Activated naive CD8-positive, alpha-beta T cell treated with anti-CD3 and anti-CD28 coated beads for 36 hours (primary cell): ENCODE data around the gene DCTN2. TPM values are rescaled to one million over a fixed set of nuclear protein-coding genes. Genes with fewer than 3 reads are reported as not detected.
"Not testable (repeated sequence)": the region's sequence is repeated elsewhere in the genome, so short reads cannot be mapped to it uniquely, and the experiment has no call there.

ENCODE experiments used
- DNase-seq: peaks from one replicate; pipeline ENCODE4 v3.0.0; 2021
- H3K27ac Mint-ChIP-seq: one replicate; pipeline ENCODE4 v1.8.0; 2022; ENCODE audit warnings: mild to moderate bottlenecking, moderate library complexity, mixed read lengths
- H3K27me3 Mint-ChIP-seq: one replicate; pipeline ENCODE4 v1.8.0; 2022; ENCODE audit warnings: mild to moderate bottlenecking, mixed read lengths
- H3K36me3 Mint-ChIP-seq: one replicate; pipeline ENCODE4 v1.8.0; 2021; ENCODE audit warnings: mild to moderate bottlenecking, mixed read lengths
- H3K4me1 Mint-ChIP-seq: one replicate; pipeline ENCODE4 v1.8.0; 2021; ENCODE audit warnings: mixed read lengths
- H3K4me3 Mint-ChIP-seq: one replicate; pipeline ENCODE4 v1.8.0; 2022; ENCODE audit warnings: mild to moderate bottlenecking, moderate library complexity, mixed read lengths
- H3K9me3 Mint-ChIP-seq: one replicate; pipeline ENCODE4 v1.8.0; 2022; ENCODE audit warnings: mixed read lengths
- total RNA-seq, 2 experiments: library from RNA; stranded (reverse); gene quantifications; one replicate each; pipeline ENCODE4 v1.2.3, GENCODE V29; 2021

The DCTN2 gene
- total RNA-seq, 2 experiments from 2014 or later: 73.6 to 81.3 TPM

GRCh38 chr12:57519796-57520052 is 27.3 kb downstream of the DCTN2 start:
- Mint-ChIP-seq H3K4me3 (peak overlapping the region; percentile 98), H3K27ac (peak overlapping the region; percentile 99), H3K27me3 (peaks cover 4% of the 10 kb centered on the region), H3K36me3 (peaks cover 45% of the 10 kb centered on the region), H3K9me3 (no peaks in the 10 kb centered on the region), H3K4me1 (peaks cover 67% of the 10 kb centered on the region)
- peak; percentile 34 for DNase-seq

GRCh38 chr12:57518920-57519795 is 27.8 kb downstream of the DCTN2 start:
- peak; percentile 17 for DNase-seq

DNA sequence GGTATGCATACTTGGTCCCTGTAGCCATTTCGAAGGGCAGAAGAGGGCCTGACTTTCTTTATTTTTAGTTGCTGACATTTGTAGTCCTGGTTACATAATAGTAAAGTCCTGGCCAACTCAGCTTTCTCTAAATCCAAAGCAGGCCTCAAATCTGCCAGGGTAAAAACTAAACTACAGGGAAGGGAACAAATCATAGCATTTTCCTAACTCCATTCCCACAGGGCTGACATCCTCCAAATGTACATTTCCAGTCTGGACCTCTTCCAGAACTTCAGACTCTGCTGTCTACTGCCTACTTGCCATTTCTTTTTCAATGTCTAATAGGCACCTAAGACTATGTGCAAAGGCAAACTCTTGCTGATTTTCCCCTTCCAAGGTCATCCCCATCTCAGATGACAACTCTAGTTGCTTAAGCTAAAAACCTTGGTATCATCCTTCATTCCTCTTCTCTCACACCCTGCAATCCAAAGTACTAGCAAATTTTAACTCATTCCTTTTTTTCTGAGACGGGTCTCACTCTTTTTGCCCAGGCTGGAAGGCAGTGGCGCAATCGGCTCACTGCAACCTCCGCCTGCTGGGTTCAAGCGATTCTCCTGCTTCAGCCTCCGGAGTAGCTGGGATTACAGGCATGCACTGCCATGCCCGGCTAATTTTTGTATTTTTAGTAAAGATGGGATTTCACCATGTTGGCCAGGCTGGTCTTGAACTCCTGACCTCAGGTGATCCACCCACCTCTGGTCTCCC is 28.6 kb downstream of the DCTN2 start:
- Mint-ChIP-seq H3K36me3 (peaks cover 48% of the 10 kb centered on the region), H3K9me3 (no peaks in the 10 kb centered on the region), H3K27ac (peak overlapping the region; percentile 99), H3K4me1 (peaks cover 53% of the 10 kb centered on the region), H3K27me3 (peaks cover 4% of the 10 kb centered on the region), H3K4me3 (peak overlapping the region; percentile 98)
- no peak for DNase-seq

More at GRCh38 chr12:57518920-57519795, 27.8 kb downstream of the DCTN2 start:
- peak overlapping the region; percentile 98 for H3K4me3 Mint-ChIP-seq
- peaks cover 4% of the 10 kb centered on the region for H3K27me3 Mint-ChIP-seq
- H3K36me3 Mint-ChIP-seq: peaks cover 45% of the 10 kb centered on the region
- no peaks in the 10 kb centered on the region for H3K9me3 Mint-ChIP-seq
- H3K27ac Mint-ChIP-seq: peak overlapping the region; percentile 99
- peaks cover 61% of the 10 kb centered on the region for H3K4me1 Mint-ChIP-seq

DNA sequence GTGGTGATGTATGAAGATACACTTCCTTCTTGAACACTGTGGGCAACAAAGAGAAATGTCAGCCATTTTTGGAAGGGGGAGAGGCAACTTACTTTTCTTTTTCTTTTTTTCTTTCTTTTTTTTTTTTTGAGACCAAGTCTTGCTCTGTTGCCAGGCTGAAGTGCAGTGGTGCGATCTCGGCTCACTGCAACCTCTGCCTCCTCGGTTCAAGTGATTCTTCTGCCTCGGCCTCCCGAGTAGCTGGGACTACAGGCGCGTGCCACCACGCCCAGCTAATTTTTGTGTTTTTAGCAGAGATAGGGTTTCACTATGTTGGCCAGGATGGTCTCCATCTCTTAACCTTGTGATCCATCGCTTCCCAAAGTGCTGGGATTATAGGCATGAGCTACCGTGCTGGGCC is 29.3 kb downstream of the DCTN2 start:
- Mint-ChIP-seq H3K27ac (peak overlapping the region; percentile 99), H3K4me1 (peaks cover 53% of the 10 kb centered on the region), H3K36me3 (peaks cover 54% of the 10 kb centered on the region), H3K4me3 (peak overlapping the region; percentile 98)
- not testable (repeated sequence) for H3K27me3 Mint-ChIP-seq, H3K9me3 Mint-ChIP-seq, DNase-seq

DNA sequence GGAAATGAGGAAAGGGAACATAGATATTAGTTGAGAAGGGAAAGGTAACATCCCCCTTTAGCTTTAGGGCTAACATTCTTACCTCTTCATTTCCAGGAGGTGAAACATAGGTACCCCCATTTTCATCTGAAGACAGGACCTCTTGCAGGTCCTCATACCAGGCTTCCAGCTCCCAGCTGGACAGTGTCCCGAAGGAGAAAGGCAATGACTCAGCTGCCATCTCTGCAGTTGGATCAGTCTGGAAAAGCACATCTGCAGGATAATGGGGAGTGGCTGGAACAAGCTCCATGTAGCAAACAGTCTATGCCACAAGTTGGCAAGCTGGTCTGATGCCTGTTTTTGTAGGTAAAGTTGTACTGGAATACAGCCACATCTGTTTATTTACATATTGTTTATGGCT is 29.8 kb downstream of the DCTN2 start:
- peaks cover 2% of the 10 kb centered on the region for H3K27me3 Mint-ChIP-seq
- H3K9me3 Mint-ChIP-seq: no peaks in the 10 kb centered on the region
- peak overlapping the region; percentile 50 for H3K4me3 Mint-ChIP-seq
- peaks cover 58% of the 10 kb centered on the region for H3K36me3 Mint-ChIP-seq
- H3K4me1 Mint-ChIP-seq: peaks cover 52% of the 10 kb centered on the region
- DNase-seq: no peak
- H3K27ac Mint-ChIP-seq: peak overlapping the region; percentile 73

DNA sequence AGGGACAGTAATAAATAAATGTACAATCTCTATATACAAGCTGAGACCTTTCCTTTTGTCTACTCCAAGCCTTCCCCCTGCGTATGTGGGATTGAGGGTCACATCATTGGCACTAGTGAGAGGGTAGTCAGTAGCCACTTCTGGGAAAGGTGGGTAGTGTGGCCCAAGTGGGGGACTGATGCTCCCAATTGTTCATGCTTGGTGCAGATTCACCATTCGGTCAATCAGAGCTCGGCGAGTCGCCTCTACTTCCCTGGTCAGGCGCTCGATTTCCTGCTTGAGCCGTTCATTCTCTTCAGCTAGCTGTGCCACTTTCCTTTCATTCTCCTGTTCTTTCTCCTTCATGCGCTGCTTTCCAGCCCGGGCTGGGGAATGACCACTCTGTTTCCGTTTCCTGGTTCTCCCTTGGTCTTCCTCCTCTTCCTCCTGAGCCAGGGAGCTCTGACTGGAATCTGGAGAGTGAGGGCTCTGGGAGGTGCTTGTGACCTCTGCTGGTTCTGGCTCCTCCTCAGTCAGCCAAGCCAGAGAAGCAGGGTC is 30.3 kb downstream of the DCTN2 start:
- peaks cover 58% of the 10 kb centered on the region for H3K36me3 Mint-ChIP-seq
- no peaks in the 10 kb centered on the region for H3K9me3 Mint-ChIP-seq
- DNase-seq: no peak
- peak overlapping the region; percentile 73 for H3K27ac Mint-ChIP-seq
- no peaks in the 10 kb centered on the region for H3K27me3 Mint-ChIP-seq
- H3K4me3 Mint-ChIP-seq: no peak overlapping the region
- peaks cover 51% of the 10 kb centered on the region for H3K4me1 Mint-ChIP-seq

DNA sequence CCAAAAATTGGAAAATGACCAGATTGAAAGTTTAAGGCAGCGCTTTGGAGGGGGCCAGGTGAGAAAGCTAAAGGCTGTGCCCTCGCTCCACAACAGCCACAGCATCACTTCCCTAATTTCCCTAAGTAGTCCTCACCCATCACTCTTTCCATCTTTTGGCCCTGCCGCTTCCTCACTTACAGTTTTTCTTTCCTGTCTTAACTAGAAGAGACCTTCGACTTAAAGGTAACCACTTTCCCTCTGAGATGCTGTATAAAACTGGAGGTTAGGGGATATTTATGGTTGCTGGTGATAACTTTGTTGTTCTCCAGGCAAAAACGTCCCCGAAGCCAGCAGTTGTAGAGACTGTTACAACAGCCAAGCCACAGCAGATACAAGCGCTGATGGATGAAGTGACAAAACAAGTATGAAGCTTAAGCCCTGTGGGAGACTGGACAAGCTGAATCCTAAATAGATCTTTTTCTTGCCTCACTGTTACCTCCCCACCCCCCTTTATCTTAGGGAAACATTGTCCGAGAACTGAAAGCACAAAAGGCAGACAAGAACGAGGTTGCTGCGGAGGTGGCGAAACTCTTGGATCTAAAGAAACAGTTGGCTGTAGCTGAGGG is 31.0 kb downstream of the DCTN2 start:
- peaks cover 60% of the 10 kb centered on the region for H3K36me3 Mint-ChIP-seq
- H3K9me3 Mint-ChIP-seq: no peaks in the 10 kb centered on the region
- no peak for DNase-seq
- H3K4me1 Mint-ChIP-seq: peaks cover 45% of the 10 kb centered on the region
- peak overlapping the region; percentile 56 for H3K27ac Mint-ChIP-seq
- H3K4me3 Mint-ChIP-seq: no peak overlapping the region
- no peaks in the 10 kb centered on the region for H3K27me3 Mint-ChIP-seq

DNA sequence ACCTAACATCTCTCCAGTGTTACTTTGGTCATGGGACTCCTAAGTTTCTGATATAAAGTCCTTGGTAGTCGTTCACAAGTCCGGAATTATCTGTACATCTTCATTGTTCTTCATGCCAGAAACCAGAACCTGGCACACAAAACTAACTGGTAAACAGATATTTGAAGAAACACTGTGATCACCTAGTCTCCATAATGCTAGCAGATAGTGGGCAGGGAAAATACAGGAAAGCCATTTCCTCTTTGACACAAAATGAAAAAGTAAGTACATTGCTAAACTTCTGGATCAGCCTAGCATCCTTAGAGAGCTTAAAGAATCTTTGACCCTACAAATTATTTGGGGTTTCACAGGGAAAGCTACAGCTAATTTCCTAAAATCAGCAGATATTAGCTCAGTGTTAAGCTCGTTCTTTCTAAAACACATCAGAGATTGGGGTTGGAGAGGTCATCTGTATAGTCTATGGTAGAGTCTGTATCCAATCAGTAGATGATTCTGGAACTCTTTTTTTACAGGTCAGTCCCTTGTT is 31.5 kb downstream of the DCTN2 start:
- Mint-ChIP-seq H3K9me3 (no peaks in the 10 kb centered on the region), H3K36me3 (peaks cover 60% of the 10 kb centered on the region), H3K27ac (peak overlapping the region; percentile 56), H3K4me3 (no peak overlapping the region), H3K4me1 (peaks cover 42% of the 10 kb centered on the region), H3K27me3 (no peaks in the 10 kb centered on the region)
- no peak for DNase-seq

GRCh38 chr12:57514720-57515407 is 32.1 kb downstream of the DCTN2 start:
- no peak for DNase-seq
- H3K9me3 Mint-ChIP-seq: no peaks in the 10 kb centered on the region
- H3K27ac Mint-ChIP-seq: no peak overlapping the region
- no peak overlapping the region for H3K4me3 Mint-ChIP-seq
- H3K4me1 Mint-ChIP-seq: peaks cover 42% of the 10 kb centered on the region
- peaks cover 55% of the 10 kb centered on the region for H3K36me3 Mint-ChIP-seq
- no peaks in the 10 kb centered on the region for H3K27me3 Mint-ChIP-seq

DNA sequence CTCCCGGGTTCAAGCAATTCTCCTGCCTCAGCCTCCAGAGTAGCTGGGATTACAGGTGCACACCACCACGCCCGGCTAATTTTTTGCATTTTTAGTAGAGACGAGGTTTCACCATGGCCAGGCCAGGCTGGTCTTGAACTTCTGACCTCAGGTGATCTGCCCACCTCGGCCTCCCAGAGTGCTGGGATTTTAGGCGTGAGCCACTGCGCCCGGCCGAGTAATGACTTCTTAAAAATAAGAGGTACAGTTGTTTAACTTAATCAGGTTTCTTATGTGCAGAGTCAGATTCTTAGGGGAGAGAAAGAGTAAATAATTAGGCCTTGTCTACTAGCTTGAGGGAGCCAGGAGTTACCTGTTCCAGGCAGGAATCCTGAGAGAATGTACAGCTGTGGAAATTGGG is 32.7 kb downstream of the DCTN2 start:
- not testable (repeated sequence) for H3K27ac Mint-ChIP-seq, H3K27me3 Mint-ChIP-seq, DNase-seq, H3K4me3 Mint-ChIP-seq, H3K9me3 Mint-ChIP-seq
- H3K4me1 Mint-ChIP-seq: peaks cover 42% of the 10 kb centered on the region
- peaks cover 51% of the 10 kb centered on the region for H3K36me3 Mint-ChIP-seq

DNA sequence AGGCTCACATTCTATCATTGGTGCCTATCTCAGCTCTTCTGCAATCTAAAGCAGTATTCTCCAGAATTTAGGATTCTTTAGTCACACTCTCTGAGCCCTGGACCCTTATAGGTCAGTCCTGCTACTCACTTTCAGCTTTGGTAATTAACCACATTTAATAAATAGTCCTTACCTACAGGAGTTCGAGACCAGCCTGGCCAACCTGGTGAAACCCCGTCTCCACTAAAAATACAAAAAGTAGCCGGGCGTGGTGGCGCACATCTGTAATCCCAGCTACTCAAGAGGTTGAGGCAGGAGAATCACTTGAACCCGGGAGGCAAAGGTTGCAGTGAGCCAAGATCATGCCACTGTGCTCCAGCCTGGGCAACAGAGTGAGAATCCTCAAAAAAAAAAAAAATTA is 33.3 kb downstream of the DCTN2 start:
- Mint-ChIP-seq H3K4me1 (peaks cover 37% of the 10 kb centered on the region), H3K36me3 (peaks cover 45% of the 10 kb centered on the region)
- not testable (repeated sequence) for H3K27ac Mint-ChIP-seq, H3K27me3 Mint-ChIP-seq, H3K9me3 Mint-ChIP-seq, H3K4me3 Mint-ChIP-seq, DNase-seq

DNA sequence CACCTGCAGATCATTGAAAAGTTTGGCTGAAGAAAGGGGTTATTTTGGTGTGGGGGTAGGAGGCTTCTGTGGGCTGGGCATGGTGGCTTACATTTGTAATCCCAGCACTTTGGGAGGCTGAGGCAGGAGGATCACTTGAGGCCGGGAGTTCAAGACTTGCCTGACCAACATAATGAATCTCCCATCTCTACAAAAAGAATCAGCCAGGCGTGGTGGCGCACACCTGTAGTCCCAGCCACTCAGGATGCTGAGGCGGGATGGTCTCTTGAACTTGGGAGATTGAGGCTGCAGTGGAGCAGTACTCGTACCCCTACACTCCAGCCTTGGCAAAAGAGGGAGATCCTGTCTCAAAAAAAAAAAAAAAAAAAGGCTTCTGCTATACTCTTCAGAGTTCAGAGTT is 33.7 kb downstream of the DCTN2 start:
- Mint-ChIP-seq H3K36me3 (peaks cover 41% of the 10 kb centered on the region), H3K9me3 (no peaks in the 10 kb centered on the region), H3K27me3 (no peaks in the 10 kb centered on the region), H3K4me3 (no peak overlapping the region), H3K4me1 (peaks cover 33% of the 10 kb centered on the region), H3K27ac (peak overlapping the region; percentile 57)
- DNase-seq: no peak

GRCh38 chr12:57512665-57513064 is 34.3 kb downstream of the DCTN2 start:
- H3K4me1 Mint-ChIP-seq: peaks cover 27% of the 10 kb centered on the region
- peak overlapping the region; percentile 19 for H3K27ac Mint-ChIP-seq
- H3K9me3 Mint-ChIP-seq: no peaks in the 10 kb centered on the region
- DNase-seq: no peak
- H3K4me3 Mint-ChIP-seq: no peak overlapping the region
- H3K36me3 Mint-ChIP-seq: peaks cover 35% of the 10 kb centered on the region
- no peaks in the 10 kb centered on the region for H3K27me3 Mint-ChIP-seq

- Mint-ChIP-seq H3K27ac (peak overlapping the region; percentile 81), H3K9me3 (no peaks in the 10 kb centered on the region), H3K4me1 (peaks cover 23% of the 10 kb centered on the region), H3K4me3 (no peak overlapping the region), H3K36me3 (peaks cover 30% of the 10 kb centered on the region), H3K27me3 (no peaks in the 10 kb centered on the region)
- DNase-seq: no peak
Observed at GRCh38 chr12:57511588-57512325, 35.2 kb downstream of the DCTN2 start.
